Measurements from ENCODE around the gene ZHX3.
"Not testable (repeated sequence)": the region's sequence is repeated elsewhere in the genome, so short reads cannot be mapped to it uniquely, and the experiment has no call there.

ZHX3 gene

DNA sequence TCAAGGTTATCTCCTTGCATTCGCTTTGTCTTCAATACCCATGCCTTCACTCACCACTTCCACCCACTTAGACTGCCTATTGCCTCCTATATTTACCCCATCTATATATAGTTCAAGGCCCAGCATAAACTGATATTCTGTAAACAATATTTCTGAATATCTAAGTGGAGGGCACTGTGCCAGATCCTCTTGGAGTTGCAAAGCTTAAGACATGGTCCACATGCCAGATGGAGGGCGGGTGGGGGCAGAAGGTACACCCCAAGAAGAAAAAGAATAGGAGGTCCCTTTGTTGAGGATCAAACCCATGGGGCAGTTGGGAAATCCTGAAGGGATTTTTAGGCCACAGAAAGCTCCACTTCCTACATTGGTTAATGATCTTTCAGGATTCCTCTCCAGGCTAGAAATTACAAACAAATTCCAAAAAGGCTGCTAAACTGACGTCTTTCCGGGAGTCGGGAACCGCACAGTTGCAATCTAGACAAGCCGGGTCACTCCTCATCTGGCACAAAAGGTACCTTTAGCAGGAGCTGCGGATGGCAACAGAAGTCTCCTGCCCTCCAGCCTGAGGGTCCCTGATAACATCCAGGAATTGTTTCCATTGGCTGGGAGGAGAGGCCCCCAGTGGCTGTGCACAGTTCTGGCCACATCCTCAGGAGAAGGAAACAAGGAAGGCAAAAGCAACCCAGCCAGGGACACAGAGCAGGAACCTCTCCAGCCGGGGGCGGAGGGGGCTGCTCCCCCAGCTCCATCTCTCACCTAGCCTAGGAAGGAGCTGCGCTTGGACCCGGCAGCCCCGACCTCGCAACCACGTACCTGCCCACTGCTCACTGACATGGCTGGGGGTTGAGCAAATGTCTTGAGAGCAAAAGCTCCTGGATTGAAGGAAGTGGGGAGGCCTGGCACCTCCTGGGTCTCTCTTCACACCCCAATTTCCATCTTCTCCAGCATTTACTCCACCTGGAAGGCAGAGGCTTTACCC is 17.2 kb upstream of the ZHX3 start:
- no peak for DNase-seq (ENCODE audit: low read depth in 3 of 3)

DNA sequence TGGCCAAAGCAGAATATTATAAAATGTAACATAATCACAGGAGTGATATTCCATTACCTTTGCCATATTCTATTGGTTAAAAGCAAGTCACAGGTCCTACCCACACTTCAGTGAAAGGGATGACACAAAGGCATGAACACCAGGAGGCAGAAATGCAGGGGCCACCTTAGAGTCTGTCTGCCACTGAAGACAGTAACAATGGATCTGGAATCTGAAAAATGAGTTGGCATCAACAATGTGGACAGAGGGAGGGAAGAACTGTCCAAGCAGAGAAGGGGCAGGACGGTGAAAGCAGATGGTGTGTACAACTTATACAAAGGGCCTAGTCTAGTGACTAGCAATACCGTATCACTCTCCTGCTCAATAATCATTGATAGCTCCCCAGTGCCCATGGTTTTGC is 16.5 kb upstream of the ZHX3 start:
- DNase-seq (ENCODE audit: low read depth in 3 of 3): no peak

DNA sequence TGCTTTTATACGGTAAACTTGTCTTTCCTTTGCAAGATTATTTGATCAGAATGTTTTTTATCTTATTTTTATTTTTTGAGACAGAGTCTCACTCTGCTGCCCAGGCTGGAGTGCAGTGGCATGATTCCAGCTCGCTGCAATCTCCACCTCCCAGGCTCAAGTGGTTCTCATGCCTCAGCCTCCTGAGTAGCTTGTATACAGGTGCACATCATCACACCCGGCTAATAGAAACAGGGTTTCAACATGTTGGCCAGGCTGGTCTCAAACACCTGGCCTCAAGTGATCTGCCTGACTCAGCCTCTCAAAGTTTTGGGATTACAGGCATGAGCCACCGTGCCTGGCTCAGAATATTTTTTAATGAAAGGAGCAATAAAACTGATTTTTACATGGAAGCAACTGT is 14.2 kb upstream of the ZHX3 start:
- DNase-seq (ENCODE audit: low read depth in 3 of 3): no peak

DNA sequence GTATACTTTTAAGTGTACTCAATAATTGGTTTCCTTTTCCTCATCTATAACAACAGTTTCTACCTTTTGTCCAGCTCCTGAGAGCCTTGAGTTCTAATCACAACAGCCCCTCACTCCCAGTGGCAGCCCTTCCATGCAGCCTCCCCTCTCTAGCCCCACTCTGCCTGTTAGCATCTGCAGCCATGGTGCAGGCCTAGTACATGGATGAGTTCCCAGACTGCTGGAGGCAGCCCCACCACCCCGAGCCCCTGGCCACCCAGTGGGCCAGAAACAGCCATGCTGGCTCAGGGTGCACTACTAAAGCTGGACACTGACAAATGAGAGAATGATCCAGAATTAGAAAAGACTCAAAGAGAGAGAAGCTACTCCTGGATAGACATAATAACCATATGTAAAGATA is 13.4 kb upstream of the ZHX3 start:
- DNase-seq (ENCODE audit: low read depth in 3 of 3): no peak

DNA sequence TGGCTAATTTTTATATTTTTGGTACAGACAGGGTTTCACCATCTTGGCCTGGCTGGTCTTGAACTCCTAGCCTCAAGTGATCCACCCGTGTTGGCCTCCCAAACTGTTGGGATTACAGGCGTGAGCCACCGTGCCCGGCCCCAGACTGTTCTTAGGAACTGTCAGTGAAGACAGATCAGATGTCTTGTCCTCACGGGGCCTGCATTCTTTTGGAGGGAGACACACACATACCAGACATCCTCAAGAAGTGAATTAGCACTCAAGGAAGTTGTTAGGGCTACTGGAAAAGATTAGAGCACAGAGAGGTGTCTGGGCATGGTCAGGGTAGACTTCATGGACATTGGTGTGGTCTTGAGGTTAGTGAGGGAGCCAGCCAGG is 12.8 kb upstream of the ZHX3 start:
- DNase-seq (ENCODE audit: low read depth in 3 of 3): no peak

DNA sequence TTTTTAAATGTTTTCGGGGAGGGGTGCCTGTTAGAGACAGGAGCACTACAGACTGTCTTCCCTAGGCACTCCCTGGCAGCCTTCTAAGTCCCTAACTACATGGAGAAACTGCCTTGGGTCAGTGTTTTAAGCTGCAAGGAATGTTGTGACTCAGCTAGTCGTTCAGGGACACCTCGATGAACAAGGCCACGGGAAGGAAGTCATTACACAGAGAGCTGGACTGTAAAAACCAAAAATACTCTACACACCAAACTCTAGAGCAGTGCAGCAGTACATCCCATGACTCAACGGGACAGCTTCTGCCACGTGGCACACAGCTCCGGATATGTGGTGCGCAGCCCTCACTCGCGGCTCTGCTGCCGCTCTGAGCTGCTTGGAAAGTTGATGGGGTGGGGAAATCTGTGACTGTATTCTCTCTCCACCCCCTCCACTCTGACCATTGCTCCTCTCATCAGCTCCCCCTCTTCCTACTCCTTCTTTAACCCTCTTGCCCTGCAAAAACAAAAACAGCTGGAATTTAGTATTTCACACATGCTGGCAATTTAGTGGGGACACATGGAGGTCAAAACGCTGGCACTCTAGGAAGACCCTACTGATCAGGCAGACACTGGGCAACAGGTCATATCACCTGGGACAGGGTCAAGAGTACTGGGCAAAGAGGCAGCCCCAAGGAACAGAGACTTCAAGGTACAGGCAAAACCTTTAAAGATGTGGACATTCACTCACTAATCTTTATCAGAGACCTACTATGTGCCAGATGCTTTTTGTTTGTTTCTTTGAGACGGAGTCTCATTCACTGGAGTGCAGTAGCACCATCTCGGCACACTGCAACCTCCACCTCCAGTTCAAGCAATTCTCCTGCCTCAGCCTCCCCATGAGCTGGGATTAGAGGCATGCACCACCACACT is 12.2 kb upstream of the ZHX3 start:
- peak; percentile 28 to 63 (median 38) for DNase-seq (ENCODE audit: low read depth in 3 of 3)

DNA sequence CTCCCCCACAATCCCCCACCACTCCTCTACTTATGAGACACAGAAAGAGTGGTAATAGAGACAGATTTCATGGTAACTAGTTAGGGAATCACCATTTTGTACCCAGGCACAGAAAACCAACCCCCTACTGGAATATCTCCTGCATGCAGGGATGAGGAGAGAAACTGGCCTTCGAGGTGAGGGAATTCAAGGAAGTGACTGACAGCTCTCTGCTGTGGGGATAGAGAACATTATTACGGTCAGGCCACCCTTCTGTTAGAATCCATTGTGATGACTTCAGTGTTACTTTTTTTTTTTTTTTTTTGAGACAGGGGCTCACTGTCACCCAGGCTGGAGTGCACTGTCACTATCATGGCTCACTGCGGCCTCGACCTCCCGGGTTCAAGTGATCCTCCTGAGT is 9.6 kb upstream of the ZHX3 start:
- no peak for DNase-seq (ENCODE audit: low read depth in 3 of 3)

DNA sequence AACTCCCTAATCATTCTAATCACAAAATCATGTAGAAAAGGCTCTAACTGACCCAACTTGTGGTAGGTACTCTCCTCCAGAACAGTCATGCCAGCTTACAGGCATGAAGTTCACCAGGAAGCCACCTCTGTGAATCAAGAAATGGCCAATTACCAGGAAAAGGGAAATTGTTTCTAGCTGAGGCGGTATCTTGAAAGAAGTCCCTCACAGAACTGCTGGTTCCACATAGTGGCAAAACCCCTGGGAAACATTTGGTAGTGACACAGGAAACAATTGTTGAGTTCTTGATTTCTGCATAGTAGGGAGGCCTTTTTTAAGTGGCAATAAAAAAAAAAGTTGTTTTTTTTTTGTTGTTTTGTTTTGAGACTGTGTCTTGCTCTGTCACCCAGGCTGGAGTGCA is 3.4 kb upstream of the ZHX3 start:
- no peak for DNase-seq (ENCODE audit: low read depth in 3 of 3)

DNA sequence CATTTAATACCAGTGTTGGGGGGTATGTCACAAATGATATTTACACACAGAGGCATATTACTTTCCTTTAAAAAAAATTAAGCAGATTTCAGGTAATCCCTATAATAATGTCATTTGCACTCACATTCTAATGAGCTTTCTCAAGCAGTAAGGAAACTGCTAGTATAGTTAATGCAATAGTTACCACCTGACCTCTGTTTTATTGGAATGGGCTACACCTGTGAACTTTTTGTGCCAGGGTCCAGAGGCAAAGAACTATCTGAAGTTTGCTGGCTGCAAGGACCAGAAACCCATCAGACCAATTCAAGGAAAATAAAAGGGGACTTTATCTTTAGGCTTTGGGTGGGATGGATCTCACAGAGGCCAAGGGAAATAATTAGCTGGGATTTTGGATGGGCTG is 2.9 kb upstream of the ZHX3 start:
- no peak for DNase-seq (ENCODE audit: low read depth in 3 of 3)

DNA sequence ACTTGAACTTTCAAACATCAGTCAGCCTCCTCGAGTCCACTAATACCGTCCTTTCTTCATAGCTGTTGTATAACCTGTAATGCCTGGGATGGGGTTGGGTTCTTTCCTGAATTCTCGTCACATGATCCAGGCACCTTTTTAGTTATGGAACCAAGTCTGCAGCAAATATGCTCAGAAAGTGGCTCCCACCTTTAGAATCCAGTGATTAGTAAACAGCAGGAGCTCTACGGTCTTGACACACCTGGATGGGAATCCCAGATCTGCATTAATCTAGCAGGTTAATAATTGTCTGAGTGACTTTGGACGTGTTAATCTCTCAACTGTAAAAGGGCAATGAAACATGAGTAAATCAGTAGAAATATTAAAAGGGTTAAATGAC is 729 bp upstream of the ZHX3 start:
- DNase-seq (ENCODE audit: low read depth in 3 of 3): no peak

DNA sequence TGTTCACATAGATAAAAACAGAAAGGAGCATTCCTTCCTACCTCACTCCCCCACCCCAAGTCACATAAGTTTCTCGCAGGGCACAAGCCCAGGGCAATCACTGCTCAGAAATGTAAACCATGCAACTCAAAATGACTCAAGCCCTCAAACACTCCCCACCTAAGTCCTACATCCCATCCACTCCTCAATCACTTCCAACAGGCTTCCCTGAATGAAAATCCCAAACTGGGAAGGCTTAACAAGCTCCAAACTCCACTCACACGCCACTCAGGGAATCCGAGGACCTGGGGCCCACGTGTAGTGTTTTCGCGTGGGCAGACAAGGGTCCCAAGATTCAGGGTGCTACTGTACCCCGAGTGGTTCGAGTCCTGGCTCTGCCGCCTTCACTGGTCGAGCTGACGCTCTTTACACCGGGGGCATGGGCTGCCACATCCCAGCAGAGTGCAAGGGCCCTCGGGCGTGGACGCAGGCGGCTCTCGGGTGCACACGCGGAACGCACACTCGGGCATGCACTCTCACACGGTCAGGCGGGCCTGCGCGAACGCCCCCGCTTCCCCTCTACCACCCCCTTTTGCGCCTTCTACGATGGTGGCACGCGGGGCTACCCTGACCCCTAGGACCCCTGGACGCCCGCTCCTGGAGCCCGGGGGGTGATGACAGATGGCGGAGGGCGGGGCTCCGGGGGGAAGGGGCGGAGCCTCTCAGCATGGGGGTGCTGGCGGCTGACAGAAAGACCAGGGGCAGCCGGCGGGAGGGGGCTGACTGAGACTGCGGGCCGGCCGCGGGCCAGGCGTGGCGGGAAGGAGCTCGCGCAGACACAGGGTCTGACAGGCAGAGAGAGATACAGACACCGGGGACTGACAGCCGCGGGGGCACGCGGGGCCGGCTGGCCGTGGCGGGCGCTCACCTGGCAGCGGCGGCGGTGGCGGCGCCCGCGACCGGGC is 657 bp downstream of the ZHX3 start:
- DNase-seq (ENCODE audit: low read depth in 3 of 3): peak; percentile 59 to 81 (median 60)

DNA sequence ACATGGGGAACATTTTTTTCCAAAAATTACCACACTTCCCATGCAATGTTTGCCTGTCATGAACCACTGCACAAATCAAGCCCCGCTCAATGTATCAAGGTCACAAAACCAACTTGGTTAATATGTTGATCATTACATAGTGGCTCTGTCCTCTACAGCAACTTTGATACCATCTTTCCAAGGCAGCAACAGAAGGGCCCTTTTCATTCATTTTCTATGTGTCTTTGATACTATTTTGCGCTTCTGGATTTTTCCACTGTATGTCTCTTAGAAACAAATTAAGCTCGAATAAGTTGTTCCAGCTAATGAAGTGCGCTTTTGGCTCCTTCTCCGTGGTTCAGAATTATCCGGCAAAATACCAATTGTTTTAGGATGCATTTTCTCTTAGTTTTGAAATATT is 1.5 kb downstream of the ZHX3 start:
- no peak for DNase-seq (ENCODE audit: low read depth in 3 of 3)

DNA sequence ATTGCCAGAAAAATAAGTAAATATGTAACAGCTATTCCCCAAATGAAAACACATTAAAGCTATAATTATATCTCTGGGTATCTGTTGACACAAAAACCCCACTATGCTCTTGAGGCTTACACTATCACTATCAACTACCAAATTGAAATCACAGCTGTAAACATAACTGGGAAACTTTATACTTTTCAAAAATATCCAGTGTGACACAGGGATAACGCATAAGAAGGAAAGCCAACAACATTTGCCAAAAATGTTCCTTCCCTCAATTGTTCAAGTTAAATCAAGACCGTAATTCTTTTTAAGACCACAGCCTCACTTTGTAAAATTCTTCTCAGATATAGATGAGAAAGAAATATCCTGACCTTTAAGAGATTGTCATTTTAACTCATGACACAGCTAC is 3.1 kb downstream of the ZHX3 start:
- no peak for DNase-seq (ENCODE audit: low read depth in 3 of 3)

DNA sequence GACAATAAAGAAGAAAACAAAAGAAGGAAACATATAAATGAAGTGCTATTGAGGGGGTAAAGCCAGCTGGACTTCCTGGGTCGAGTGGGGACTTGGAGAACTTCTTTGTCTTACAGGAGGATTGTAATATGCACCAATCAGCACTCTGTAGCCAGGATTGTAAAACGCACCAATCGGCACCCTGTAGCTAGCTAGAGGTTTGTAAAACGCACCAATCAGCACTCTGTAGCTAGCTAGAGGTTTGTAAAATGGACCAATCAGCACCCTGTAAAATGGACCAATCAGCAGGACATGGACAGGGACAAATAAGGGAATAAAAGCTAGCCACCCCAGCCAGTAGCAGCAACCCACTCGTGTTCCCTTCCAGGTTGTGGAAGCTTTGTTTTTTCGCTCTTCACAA is 5.5 kb downstream of the ZHX3 start:
- DNase-seq (ENCODE audit: low read depth in 3 of 3): not testable (repeated sequence)

DNA sequence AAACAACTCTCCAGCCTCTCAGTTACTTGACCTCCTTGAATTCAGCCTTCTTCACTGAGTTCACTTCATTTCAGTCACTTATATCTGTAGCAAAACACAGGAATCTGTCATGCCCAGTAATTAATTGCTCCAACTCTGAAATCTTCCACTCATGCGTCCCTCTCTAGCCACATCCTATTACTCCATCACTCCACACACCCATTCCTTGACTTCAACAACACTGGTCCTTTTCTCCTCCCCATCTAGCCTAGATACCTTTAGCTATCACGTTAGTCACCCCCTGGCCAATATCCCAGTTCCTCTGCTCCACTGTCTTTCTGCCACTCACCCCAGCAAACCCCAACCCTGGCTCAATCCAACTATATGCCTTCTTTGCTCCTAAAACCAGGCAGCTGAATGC is 7.7 kb downstream of the ZHX3 start:
- no peak for DNase-seq (ENCODE audit: low read depth in 3 of 3)

DNA sequence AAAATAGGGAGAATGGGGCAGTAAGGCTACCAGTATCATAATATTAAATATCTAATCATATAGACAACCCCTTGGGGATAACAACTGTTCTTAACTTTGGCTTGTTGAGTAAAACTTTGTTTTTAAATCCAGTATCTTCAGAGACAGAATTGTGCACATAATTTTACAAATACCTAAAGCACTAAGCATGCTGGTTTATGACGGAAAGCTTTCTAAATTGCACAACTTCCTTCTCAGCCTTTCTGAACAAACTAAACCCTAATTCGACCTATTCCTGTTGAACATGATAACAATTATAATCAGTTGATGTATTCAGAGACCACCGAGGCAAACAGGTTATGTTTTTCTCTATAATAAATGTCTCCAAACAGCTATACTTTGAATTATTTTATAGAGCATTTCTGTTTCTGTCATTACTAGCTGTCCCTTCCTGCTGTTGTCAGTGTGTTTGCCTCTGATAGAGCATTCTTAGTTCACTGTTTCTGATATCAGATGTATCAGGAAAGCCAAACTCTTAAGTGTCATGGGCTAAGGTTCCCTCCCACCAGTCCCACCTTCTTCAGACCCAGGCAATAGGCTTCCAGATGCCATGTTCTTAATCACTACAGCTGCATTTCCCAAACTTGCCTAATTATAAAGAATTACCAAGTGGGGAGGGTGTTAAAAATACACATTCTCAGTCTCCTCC is 8.7 kb downstream of the ZHX3 start:
- DNase-seq (ENCODE audit: low read depth in 3 of 3): no peak

DNA sequence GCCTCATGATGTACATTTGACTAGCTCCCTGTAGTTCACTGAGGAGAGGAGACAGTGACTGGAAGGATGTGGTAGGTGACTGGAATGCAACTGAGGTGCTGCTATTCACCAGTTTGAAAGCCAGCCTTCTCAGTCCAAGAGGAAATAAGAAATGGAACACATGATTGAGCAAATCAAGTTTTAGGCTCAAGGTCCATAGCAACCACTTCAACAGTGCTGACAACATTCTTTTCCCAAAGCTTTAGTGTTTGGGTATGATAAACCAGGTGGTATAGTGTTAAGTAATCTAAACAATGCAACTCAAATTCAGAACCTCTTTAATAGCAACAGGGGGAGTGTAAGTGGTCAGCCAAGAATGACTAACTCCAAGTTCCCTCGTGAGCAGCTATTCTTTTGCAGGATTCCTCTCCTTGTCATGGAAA is 9.2 kb downstream of the ZHX3 start:
- DNase-seq (ENCODE audit: low read depth in 3 of 3): no peak

DNA sequence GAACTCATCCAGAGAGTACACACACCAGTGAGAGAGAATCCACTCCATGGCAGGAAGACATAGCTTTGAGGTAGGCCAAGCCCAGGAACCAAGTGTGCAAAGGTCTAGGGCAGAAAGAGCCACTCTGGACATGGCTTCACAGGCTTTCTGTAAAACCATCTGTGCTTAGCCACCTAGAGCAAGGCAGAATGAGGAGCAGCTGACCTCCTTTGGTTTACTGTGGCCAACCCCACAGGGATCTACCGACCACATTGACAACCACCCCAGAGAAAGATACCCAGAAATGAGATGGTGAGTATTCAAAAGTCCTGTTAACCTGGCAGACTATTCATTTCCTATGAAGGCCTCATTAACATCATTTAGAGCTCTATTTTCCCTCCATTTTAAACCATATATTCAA is 10.5 kb downstream of the ZHX3 start:
- DNase-seq (ENCODE audit: low read depth in 3 of 3): no peak

DNA sequence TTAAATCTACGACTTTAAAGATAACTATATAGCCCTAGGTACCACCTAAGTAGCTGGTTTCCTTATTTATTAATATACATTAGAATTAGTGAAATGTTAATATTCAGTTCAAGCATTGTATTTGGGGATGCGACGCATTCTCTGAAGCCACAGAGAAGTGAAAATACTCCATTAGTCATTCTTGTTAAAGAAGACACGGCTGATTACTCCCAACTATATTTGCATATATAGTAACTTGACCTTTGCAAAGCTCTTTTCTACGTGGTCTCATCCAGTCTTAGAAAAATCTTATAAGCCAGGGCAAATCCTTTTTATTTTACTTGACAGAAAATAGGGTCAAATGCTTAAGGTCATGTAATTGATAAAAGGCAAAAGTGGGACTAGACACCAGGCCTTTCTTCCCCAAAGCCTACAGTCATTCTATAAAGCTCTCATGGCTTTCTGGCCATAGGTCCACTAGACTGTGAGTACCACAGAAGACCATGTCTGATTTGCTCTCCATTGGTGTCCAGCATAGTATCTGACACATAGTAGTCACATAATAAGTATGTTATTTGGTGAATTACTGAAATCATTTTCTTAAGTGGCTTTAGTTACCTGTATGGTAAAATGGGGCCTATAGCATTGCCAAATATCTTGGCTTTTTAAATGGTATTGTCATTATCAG is 11.3 kb downstream of the ZHX3 start:
- no peak for DNase-seq (ENCODE audit: low read depth in 3 of 3)

DNA sequence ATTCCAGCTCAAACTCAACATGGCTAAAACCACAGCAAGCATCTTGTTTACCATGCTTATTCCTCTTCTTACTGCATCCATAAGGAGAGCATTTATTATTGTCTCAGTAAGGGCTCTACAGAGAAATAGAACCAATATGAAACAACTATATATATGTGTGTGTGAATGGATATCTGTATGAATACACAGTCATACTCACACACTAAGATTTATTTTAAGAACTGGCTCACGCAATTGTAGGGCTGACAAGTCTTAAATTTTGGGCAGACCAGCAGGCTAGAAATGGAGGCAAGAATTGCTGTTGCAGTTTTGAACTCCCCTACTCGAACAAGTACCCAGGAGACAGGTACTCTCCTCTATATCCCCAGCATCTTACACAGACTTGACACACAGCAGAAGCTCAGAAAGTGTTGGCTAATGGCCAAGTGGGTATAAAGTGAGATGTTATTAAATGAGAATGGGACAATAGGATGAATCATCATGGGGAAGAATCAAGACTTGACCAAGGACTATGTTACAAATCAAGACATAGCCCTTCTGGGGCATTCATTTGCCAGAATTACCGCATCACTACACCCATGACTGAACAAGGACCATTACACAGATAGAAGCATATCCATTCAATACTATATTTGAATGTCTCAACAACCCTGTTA is 13.0 kb downstream of the ZHX3 start:
- DNase-seq (ENCODE audit: low read depth in 3 of 3): no peak

All from stimulated activated CD4-positive, alpha-beta T cell treated with anti-CD3 and anti-CD28 coated beads, TNF-alpha, amount 100 ng/mL, for 24 hours (primary cell).